SK-N-SH (cell line): ENCODE data around the gene ATP2B2. TPM values are rescaled to one million over a fixed set of nuclear protein-coding genes. Genes with fewer than 3 reads are reported as not detected.

ENCODE experiments used
- CTCF ChIA-PET: fragments of 300-600, 350-600 bp; formaldehyde crosslinking; extraction: SDS; loops from one replicate; lab custom pipeline; 2021; lab: Yijun Ruan, JAX
- POLR2A ChIA-PET: fragments of 350-600 bp; sonication (Branson Sonifier 250); formaldehyde crosslinking; extraction: SDS; loops from one replicate; lab custom pipeline; 2020; ENCODE audit warnings: antibody characterized with exemption, inconsistent platforms; lab: Yijun Ruan, JAX
- DNase-seq: peaks from one replicate; pipeline ENCODE4 v3.0.0; 2012
- H2AFZ ChIP-seq: fragments of 200-600 bp; sonication (generic); 2 replicates; pipeline ENCODE4 v1.8.1; 2016; ENCODE audit warnings: antibody characterized with exemption, mild to moderate bottlenecking, low read depth
- H3F3A ChIP-seq: fragments of 200-600 bp; sonication (generic); replicated peaks from 2 replicates; pipeline ENCODE3; 2016; ENCODE audit warnings: antibody characterized with exemption, mild to moderate bottlenecking; ENCODE audit not compliant: insufficient read depth
- H3K27ac ChIP-seq, 2 experiments: fragments of 200-500 bp in 1 of 2; fragments of 200-600 bp in 1 of 2; sonication (Bioruptor generic) in 1 of 2; sonication (generic), shearing (Covaris generic) in 1 of 2; 2 replicates each; pipeline versions ENCODE4 v1.5.1 to v1.6.1; 2014 to 2016; ENCODE audit warnings: low read depth in 2 of 2, inconsistent platforms in 1 of 2, low read length in 1 of 2, mild to moderate bottlenecking in 1 of 2, mixed read lengths in 1 of 2
- H3K27me3 ChIP-seq: fragments of 200-600 bp; sonication (generic), shearing (Covaris generic); 2 replicates; pipeline ENCODE4 v1.6.1; 2016; ENCODE audit warnings: mixed run types; ENCODE audit not compliant: insufficient read depth
- H3K36me3 ChIP-seq, 2 experiments: fragments of 200-500 bp in 1 of 2; fragments of 200-600 bp in 1 of 2; sonication (Bioruptor generic) in 1 of 2; sonication (generic) in 1 of 2; replicated peaks in 1 of 2; 2 replicates each; pipeline versions ENCODE3 to v1.5.1; 2014 to 2016; ENCODE audit warnings: low read length in 1 of 2, mild to moderate bottlenecking in 1 of 2; ENCODE audit not compliant: insufficient read depth in 2 of 2, control insufficient read depth in 1 of 2
- H3K4me1 ChIP-seq, 2 experiments: fragments of 200-500 bp in 1 of 2; fragments of 200-600 bp in 1 of 2; sonication (Bioruptor generic) in 1 of 2; sonication (generic), shearing (Covaris generic) in 1 of 2; 2 replicates each; pipeline versions ENCODE4 v1.5.1 to v1.6.1; 2014 to 2016; ENCODE audit warnings: low read depth in 1 of 2, low read length in 1 of 2, mixed run types in 1 of 2; ENCODE audit not compliant: insufficient read depth in 2 of 2, control insufficient read depth in 1 of 2
- H3K4me2 ChIP-seq: fragments of 200-600 bp; sonication (generic), shearing (Covaris generic); 2 replicates; pipeline ENCODE4 v1.6.1; 2017; ENCODE audit warnings: mixed run types
- H3K4me3 ChIP-seq, 2 experiments: fragments of 200-500 bp in 1 of 2; fragments of 200-600 bp in 1 of 2; sonication (Bioruptor generic) in 1 of 2; sonication (generic), shearing (Covaris generic) in 1 of 2; 2 replicates each; pipeline versions ENCODE4 v1.5.1 to v1.8.1; 2014 to 2016; ENCODE audit warnings: low read depth in 2 of 2, inconsistent platforms in 1 of 2, low read length in 1 of 2, mild to moderate bottlenecking in 1 of 2, mixed read lengths in 1 of 2, moderate library complexity in 1 of 2
- H3K79me2 ChIP-seq: fragments of 200-600 bp; sonication (generic); 2 replicates; pipeline ENCODE4 v1.8.1; 2017; ENCODE audit warnings: mild to moderate bottlenecking; ENCODE audit not compliant: insufficient read depth
- H3K9ac ChIP-seq: fragments of 200-600 bp; sonication (generic); 2 replicates; pipeline ENCODE4 v1.6.1; 2017; ENCODE audit warnings: mixed run types
- H3K9me2 ChIP-seq: fragments of 200-600 bp; sonication (generic); 2 replicates; pipeline ENCODE4 v1.6.1; 2017; ENCODE audit warnings: mixed run types
- H3K9me3 ChIP-seq: fragments of 200-600 bp; sonication (generic); 2 replicates; pipeline ENCODE4 v1.6.1; 2017; ENCODE audit warnings: mixed run types, mild to moderate bottlenecking, moderate library complexity
- H4K20me1 ChIP-seq: fragments of 200-600 bp; sonication (generic); 2 replicates; pipeline ENCODE4 v1.6.1; 2017; ENCODE audit warnings: mild to moderate bottlenecking, mixed run types; ENCODE audit not compliant: insufficient read depth
- CHD2 ChIP-seq: fragments of 150-350 bp; IDR thresholded peaks from 2 replicates; pipeline ENCODE4 v1.6.1; 2018; ENCODE audit warnings: low read length; ENCODE audit not compliant: partially characterized antibody
- ELF1 ChIP-seq: IDR thresholded peaks from 2 replicates; pipeline ENCODE4 v1.4.0; 2012
- FOSL2 ChIP-seq: IDR thresholded peaks from 2 replicates; pipeline ENCODE4 v1.4.0; 2012; ENCODE audit warnings: low read depth, mild to moderate bottlenecking, moderate library complexity, borderline replicate concordance
- FOXM1 ChIP-seq: IDR thresholded peaks from 2 replicates; pipeline ENCODE4 v1.4.0; 2012; ENCODE audit warnings: low read depth, mild to moderate bottlenecking
- GABPA ChIP-seq: IDR thresholded peaks from 2 replicates; pipeline ENCODE4 v1.4.0; 2012; ENCODE audit warnings: low read depth, mild to moderate bottlenecking
- GATA2 ChIP-seq: sonication (generic); formaldehyde crosslinking; IDR thresholded peaks from 2 replicates; pipeline ENCODE4 v1.5.0; 2020; ENCODE audit warnings: mild to moderate bottlenecking, missing genetic modification reagents
- IRF3 ChIP-seq: fragments of 150-350 bp; IDR thresholded peaks from 2 replicates; pipeline ENCODE4 v1.6.1; 2016; ENCODE audit warnings: mild to moderate bottlenecking, low read depth, low read length
- JUND ChIP-seq: IDR thresholded peaks from 2 replicates; pipeline ENCODE4 v1.4.0; 2012
- MXI1 ChIP-seq: IDR thresholded peaks from 2 replicates; pipeline ENCODE4 v1.6.1; 2012; ENCODE audit warnings: mild to moderate bottlenecking, low read depth, low read length, improper control_type of control experiment
- NRF1 ChIP-seq: IDR thresholded peaks from 2 replicates; pipeline ENCODE4 v1.6.1; 2012; ENCODE audit warnings: low read depth, mild to moderate bottlenecking, low read length
- POLR2AphosphoS5 ChIP-seq: IDR thresholded peaks from 2 replicates; pipeline ENCODE4 v1.6.1; 2012; ENCODE audit warnings: low read depth, low read length
- RXRA ChIP-seq: IDR thresholded peaks from 2 replicates; pipeline ENCODE4 v1.4.0; 2012; ENCODE audit warnings: low read depth, mild to moderate bottlenecking, borderline replicate concordance
- SIN3A ChIP-seq: IDR thresholded peaks from 2 replicates; pipeline ENCODE4 v1.6.1; 2012; ENCODE audit warnings: low read depth, mild to moderate bottlenecking, low read length, moderate library complexity, borderline replicate concordance
- TEAD4 ChIP-seq: IDR thresholded peaks from 2 replicates; pipeline ENCODE4 v1.4.0; 2012; ENCODE audit warnings: mild to moderate bottlenecking, borderline replicate concordance; ENCODE audit not compliant: insufficient read depth
- WGBS: methylation state at CpG from one replicate; pipeline ENCODE4 v1.1.6; 2017; ENCODE audit warnings: low lambda C conversion rate; 5-methylcytosine and 5-hydroxymethylcytosine counted together
- polyA plus RNA-seq, 3 experiments: library from polyadenylated mRNA; depleted of rRNA; stranded (reverse); fragments of >200 nt; gene quantifications; 2 replicates each; pipeline ENCODE4 v1.2.3, GENCODE V29; 2012
- TF ChIP-seq, protein P1 (sequence below): IDR thresholded peaks from 2 replicates; pipeline ENCODE4 v1.6.1; 2012; ENCODE audit warnings: mild to moderate bottlenecking, low read depth, low read length, moderate library complexity
- TF ChIP-seq, protein P2 (sequence below): IDR thresholded peaks from 2 replicates; pipeline ENCODE4 v1.4.0; 2012; ENCODE audit warnings: low read depth
- TF ChIP-seq, protein P3 (sequence below): fragments of 200-600 bp; sonication (generic); IDR thresholded peaks from 2 replicates; pipeline ENCODE4 v1.6.1; 2017; ENCODE audit warnings: antibody characterized with exemption, mild to moderate bottlenecking, moderate library complexity

ATP2B2 gene
- polyA plus RNA-seq, 1 of the 3 experiments (the other 2 are of a cell fraction) = 0.15 TPM

DNA sequence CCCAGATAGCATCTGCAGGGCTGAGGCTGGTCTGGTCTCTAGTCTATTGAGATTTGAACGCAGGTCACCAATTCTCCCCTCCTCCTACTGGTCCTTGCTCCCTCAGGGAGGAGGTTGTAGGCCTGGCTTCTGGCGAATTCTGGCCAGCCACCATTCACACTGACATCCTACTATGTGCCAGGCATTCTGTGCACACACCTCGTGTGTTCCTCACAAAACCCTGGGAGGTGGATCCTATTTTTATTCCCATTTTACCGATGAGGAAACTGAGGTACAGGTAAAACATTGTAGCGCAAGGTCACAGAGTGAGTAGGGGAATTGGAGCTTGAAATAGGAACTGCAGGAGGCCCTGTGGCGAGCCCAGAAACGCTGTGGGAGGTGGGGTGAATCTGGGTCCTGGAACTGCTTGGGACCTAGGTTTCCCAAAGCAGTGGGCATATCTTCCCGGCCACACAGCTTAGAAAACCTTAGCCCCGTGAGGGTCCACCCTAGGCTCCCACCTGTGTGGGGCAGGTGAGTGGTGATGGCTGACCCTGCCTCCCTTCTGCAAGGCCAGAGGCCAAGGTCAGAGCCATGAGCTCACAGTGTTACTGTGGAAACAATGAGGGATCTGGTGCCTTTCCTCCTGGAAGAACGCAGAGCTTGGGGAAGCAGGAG is 4.8 kb upstream of the ATP2B2 start (continued):
- TF ChIP-seq CHD2 = no peak
- no peak for TF ChIP-seq GABPA

DNA sequence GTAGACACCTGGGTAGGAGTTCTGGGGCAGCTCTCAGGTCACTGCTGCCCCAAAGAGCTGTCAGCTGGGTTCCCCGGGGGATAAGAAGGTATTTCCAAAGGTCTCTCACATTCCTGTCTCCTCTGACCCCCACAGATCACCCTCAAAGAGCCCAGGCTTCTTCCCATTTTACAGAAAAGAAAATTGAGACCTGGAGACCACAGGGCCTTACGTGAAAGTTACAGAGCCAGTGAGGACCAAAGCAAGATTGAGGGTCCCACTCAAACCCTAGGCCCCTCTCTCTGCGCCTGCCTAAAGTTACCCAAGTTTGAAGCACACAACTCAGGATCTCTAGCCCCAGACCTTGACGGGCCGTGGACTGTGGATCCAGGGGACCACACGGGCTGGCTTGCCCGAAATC is 3.9 kb upstream of the ATP2B2 start:
- Histone ChIP-seq H3K4me3 (no peak overlapping the region), H4K20me1 (no peaks in the 10 kb centered on the region), H3K36me3 (no peaks in the 10 kb centered on the region), H3K9me2 (no peaks in the 10 kb centered on the region), H3K9me3 (no peaks in the 10 kb centered on the region), H3K27me3 (0 out of 2 replicates have a peak, but pooled peaks cover 8% of the 10 kb centered on the region), H3F3A (no peaks in the 10 kb centered on the region), H3K4me2 (no peak overlapping the region), H3K79me2 (no peaks in the 10 kb centered on the region), H3K9ac (no peak overlapping the region), H3K27ac (no peak overlapping the region), H2AFZ (no peak overlapping the region), H3K4me1 (peaks cover 0 to 11% of the 10 kb centered on the region in 2 experiments; a peak in 1 of 4 replicates)
- DNase-seq = no peak
- TF ChIP-seq SIN3A (no peak), ELF1 (no peak), FOSL2 (no peak), JUND (no peak), CHD2 (no peak)
- WGBS = 58% methylated on average over 6 of the region's 7 CpGs
- CTCF ChIA-PET = no interaction called here
- POLR2A ChIA-PET = no interaction called here

GRCh38 chr3:10508619-10509260 is 3.4 kb upstream of the ATP2B2 start:
- Histone ChIP-seq H3K9me3 (no peaks in the 10 kb centered on the region), H4K20me1 (no peaks in the 10 kb centered on the region), H3K27ac (no peak overlapping the region), H3K4me1 (peaks cover 0 to 14% of the 10 kb centered on the region in 2 experiments; a peak in 1 of 4 replicates), H3K4me3 (no peak overlapping the region), H3K4me2 (no peak overlapping the region), H2AFZ (no peak overlapping the region), H3K27me3 (0 out of 2 replicates have a peak, but pooled peaks cover 8% of the 10 kb centered on the region), H3K9ac (no peak overlapping the region), H3K79me2 (no peaks in the 10 kb centered on the region), H3K36me3 (no peaks in the 10 kb centered on the region), H3K9me2 (no peaks in the 10 kb centered on the region), H3F3A (no peaks in the 10 kb centered on the region)
- ChIA-PET POLR2A (no interaction called here), CTCF (no interaction called here)
- DNase-seq = no peak
- 45% methylated on average over 6 of the region's 6 CpGs for WGBS
- TF ChIP-seq FOXM1 (no peak), FOSL2 (no peak), CHD2 (no peak), RXRA (no peak), GATA2 (no peak), TEAD4 (no peak), MXI1 (no peak), POLR2AphosphoS5 (no peak), GABPA (no peak), IRF3 (no peak), ELF1 (no peak), SIN3A (no peak), JUND (no peak), NRF1 (no peak)
- TF ChIP-seq, protein P1, sequence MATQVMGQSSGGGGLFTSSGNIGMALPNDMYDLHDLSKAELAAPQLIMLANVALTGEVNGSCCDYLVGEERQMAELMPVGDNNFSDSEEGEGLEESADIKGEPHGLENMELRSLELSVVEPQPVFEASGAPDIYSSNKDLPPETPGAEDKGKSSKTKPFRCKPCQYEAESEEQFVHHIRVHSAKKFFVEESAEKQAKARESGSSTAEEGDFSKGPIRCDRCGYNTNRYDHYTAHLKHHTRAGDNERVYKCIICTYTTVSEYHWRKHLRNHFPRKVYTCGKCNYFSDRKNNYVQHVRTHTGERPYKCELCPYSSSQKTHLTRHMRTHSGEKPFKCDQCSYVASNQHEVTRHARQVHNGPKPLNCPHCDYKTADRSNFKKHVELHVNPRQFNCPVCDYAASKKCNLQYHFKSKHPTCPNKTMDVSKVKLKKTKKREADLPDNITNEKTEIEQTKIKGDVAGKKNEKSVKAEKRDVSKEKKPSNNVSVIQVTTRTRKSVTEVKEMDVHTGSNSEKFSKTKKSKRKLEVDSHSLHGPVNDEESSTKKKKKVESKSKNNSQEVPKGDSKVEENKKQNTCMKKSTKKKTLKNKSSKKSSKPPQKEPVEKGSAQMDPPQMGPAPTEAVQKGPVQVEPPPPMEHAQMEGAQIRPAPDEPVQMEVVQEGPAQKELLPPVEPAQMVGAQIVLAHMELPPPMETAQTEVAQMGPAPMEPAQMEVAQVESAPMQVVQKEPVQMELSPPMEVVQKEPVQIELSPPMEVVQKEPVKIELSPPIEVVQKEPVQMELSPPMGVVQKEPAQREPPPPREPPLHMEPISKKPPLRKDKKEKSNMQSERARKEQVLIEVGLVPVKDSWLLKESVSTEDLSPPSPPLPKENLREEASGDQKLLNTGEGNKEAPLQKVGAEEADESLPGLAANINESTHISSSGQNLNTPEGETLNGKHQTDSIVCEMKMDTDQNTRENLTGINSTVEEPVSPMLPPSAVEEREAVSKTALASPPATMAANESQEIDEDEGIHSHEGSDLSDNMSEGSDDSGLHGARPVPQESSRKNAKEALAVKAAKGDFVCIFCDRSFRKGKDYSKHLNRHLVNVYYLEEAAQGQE = no peak
- TF ChIP-seq, protein P2, sequence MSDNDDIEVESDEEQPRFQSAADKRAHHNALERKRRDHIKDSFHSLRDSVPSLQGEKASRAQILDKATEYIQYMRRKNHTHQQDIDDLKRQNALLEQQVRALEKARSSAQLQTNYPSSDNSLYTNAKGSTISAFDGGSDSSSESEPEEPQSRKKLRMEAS = no peak
- TF ChIP-seq, protein P3, sequence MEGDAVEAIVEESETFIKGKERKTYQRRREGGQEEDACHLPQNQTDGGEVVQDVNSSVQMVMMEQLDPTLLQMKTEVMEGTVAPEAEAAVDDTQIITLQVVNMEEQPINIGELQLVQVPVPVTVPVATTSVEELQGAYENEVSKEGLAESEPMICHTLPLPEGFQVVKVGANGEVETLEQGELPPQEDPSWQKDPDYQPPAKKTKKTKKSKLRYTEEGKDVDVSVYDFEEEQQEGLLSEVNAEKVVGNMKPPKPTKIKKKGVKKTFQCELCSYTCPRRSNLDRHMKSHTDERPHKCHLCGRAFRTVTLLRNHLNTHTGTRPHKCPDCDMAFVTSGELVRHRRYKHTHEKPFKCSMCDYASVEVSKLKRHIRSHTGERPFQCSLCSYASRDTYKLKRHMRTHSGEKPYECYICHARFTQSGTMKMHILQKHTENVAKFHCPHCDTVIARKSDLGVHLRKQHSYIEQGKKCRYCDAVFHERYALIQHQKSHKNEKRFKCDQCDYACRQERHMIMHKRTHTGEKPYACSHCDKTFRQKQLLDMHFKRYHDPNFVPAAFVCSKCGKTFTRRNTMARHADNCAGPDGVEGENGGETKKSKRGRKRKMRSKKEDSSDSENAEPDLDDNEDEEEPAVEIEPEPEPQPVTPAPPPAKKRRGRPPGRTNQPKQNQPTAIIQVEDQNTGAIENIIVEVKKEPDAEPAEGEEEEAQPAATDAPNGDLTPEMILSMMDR = no peak
